Sigmoid colon (tissue), 7 donors: Measurements from ENCODE around the gene PLXNB2. TPM values are rescaled to one million over a fixed set of nuclear protein-coding genes. Genes with fewer than 3 reads are reported as not detected.
A peak's percentile ranks its signal among the peaks of the same experiment; 100 is the strongest.

ENCODE experiments used
- DNase-seq: peaks from one replicate; pipeline ENCODE4 v3.0.0-alpha.2; 2019
- H3K27ac ChIP-seq, 4 donors: fragments of 200-600 bp; sonication (generic); one replicate each; pipeline ENCODE4 v1.5.1; 2016 to 2019; ENCODE audit warnings: mild to moderate bottlenecking in 1 of 4
- H3K27me3 ChIP-seq, 3 donors: fragments of 200-600 bp; sonication (generic); one replicate each; pipeline ENCODE4 v1.5.1; 2019; ENCODE audit warnings: mild to moderate bottlenecking in 1 of 3
- H3K36me3 ChIP-seq, 4 donors: fragments of 200-600 bp; sonication (generic); one replicate each; pipeline ENCODE4 v1.5.1; 2016 to 2019
- H3K4me1 ChIP-seq, 4 donors: fragments of 200-600 bp; sonication (generic); one replicate each; pipeline ENCODE4 v1.5.1; 2017 to 2019
- H3K4me3 ChIP-seq, 4 donors: fragments of 200-600 bp; sonication (generic); one replicate each; pipeline ENCODE4 v1.5.1; 2017 to 2019; ENCODE audit warnings: mild to moderate bottlenecking in 2 of 4, moderate library complexity in 1 of 4
- H3K9me3 ChIP-seq, 4 donors: fragments of 200-600 bp in 3 of 4; sonication (generic) in 3 of 4; one replicate each; pipeline versions ENCODE4 v1.5.1 to v1.6.1; 2013 to 2019
- CTCF ChIP-seq, 4 experiments: fragments of 450-650 bp in 3 of 4; fragments of 200-600 bp in 1 of 4; IDR thresholded peaks; one replicate each; pipeline ENCODE4 v1.5.1; 2016 to 2019; ENCODE audit warnings: antibody characterized with exemption in 4 of 4, mild to moderate bottlenecking in 3 of 4, moderate library complexity in 2 of 4
- EP300 ChIP-seq, 4 donors: sonication (generic); formaldehyde crosslinking; IDR thresholded peaks; one replicate each; pipeline ENCODE4 v1.6.1; 2017; ENCODE audit warnings: antibody characterized with exemption in 4 of 4
- POLR2A ChIP-seq, 2 donors: fragments of 450-650 bp; IDR thresholded peaks; one replicate each; pipeline ENCODE4 v1.6.1; 2016; ENCODE audit warnings: antibody characterized with exemption in 2 of 2, mild to moderate bottlenecking in 2 of 2, moderate library complexity in 2 of 2
- POLR2AphosphoS5 ChIP-seq, 4 donors: sonication (generic); formaldehyde crosslinking; IDR thresholded peaks; one replicate each; pipeline ENCODE4 v1.6.1; 2017; ENCODE audit warnings: antibody characterized with exemption in 4 of 4
- WGBS, 2 donors: extraction: QIAGEN DNeasy Blood & Tissue Kit; methylation state at CpG; one replicate each; pipeline ENCODE4 v1.1.7; 2013; 5-methylcytosine and 5-hydroxymethylcytosine counted together
- intact Hi-C: fragments of 100-400 bp; cut with DNase I; formaldehyde crosslinking; loops from one replicate; pipeline ENCODE4 v1.15.1; 2023
- polyA plus RNA-seq, 3 donors: library from polyadenylated mRNA; stranded (reverse); fragments of 200-250 nt; gene quantifications; one replicate each; pipeline ENCODE4 v1.2.3, GENCODE V29; 2013
- total RNA-seq, 4 donors: library from RNA; depleted of rRNA; stranded (reverse); fragments of >200 nt; gene quantifications; one replicate each; pipeline ENCODE4 v1.1.0, GENCODE V29; 2016
- donor health status: healthy with polysubstance abuse.
- donor health status: Bipolar disorder and iron deficiency.
- donor health status: healthy.

The PLXNB2 gene
- total and polyA plus RNA-seq, 7 donors: 18.6 to 150 (median 67.5) TPM

DNA sequence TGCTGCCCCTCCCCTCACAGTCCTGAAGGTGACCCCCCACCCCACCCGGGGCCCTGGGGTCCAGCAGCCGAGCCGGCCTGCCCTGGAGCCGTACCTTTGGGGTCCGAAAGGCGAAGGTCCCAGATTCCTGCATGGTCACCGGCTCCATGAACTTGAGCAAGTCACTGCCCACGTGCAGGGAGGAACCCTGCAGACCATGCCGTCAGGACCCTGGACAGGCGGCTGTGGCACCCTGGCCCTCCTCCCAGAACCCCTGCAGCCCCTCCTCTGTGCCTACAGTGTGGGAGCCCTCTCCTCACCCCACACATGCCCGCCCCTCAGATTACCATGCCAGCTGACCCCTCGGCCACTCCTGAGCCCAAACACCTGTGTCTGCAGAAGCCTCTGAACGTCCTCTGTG is 23.0 kb downstream of the PLXNB2 start:
- H3K27me3 ChIP-seq: no peaks in the 10 kb centered on the region
- peaks cover 79 to 95% (median 89%) of the 10 kb centered on the region in 4 donors for H3K36me3 ChIP-seq
- H3K9me3 ChIP-seq: no peaks in the 10 kb centered on the region
- intact Hi-C loops: no loop called here
- peaks cover 0 to 15% (median 9%) of the 10 kb centered on the region in 4 donors for H3K4me1 ChIP-seq
- TF ChIP-seq CTCF (IDR thresholded peaks at IDR 0.05) (no peak), POLR2AphosphoS5 (IDR thresholded peaks at IDR 0.05) (no peak), EP300 (IDR thresholded peaks at IDR 0.05) (no peak), POLR2A (IDR thresholded peaks at IDR 0.05) (no peak)
- DNase-seq: no peak
- H3K4me3 ChIP-seq: no peak overlapping the region
- WGBS, 2 donors: 90 to 91% methylated on average over 13 of the region's 13 CpGs
- H3K27ac ChIP-seq: no peak overlapping the region

DNA sequence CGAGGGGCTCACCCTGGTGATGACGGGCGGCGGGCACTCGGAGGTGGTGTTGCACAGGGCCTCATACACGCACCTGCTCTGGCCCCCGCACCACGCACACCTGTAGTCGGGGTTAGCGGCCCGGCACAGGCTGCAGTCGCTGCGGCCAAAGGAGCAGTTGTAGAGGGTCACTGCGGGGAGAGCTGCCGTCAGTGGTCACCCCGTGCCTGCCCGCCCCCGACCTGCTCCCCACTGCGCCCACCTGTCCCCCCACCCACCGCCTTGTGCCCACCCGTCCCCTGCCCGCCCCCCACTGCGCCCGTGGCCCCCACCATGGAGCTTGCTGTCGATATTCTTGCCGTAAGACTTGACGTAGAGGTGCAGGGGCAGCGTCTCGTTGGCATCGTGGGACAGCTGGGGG is 23.6 kb downstream of the PLXNB2 start:
- H3K36me3 ChIP-seq: peaks cover 79 to 95% (median 88%) of the 10 kb centered on the region in 4 donors

GRCh38 chr22:50282361-50283155 is 24.9 kb downstream of the PLXNB2 start:
- no peak for DNase-seq
- intact Hi-C loops: no loop called here
- Histone ChIP-seq H3K27ac (peak overlapping the region; percentile 11 to 59 (median 27)), H3K9me3 (no peaks in the 10 kb centered on the region), H3K36me3 (peaks cover 80 to 95% (median 88%) of the 10 kb centered on the region in 4 donors), H3K4me1 (peaks cover 0 to 15% (median 9%) of the 10 kb centered on the region in 4 donors), H3K4me3 (no peak overlapping the region), H3K27me3 (no peaks in the 10 kb centered on the region)
- 79 to 80% methylated on average over 45 of the region's 45 CpGs for WGBS, 2 donors
- no peak for TF ChIP-seq CTCF (IDR thresholded peaks at IDR 0.05)
- TF ChIP-seq POLR2AphosphoS5 (IDR thresholded peaks at IDR 0.05): no peak
- no peak for TF ChIP-seq POLR2A (IDR thresholded peaks at IDR 0.05)
- TF ChIP-seq EP300 (IDR thresholded peaks at IDR 0.05): no peak

More for the DNA sequence above, 23.6 kb downstream of the PLXNB2 start:
- no peak overlapping the region for H3K27ac ChIP-seq
- H3K9me3 ChIP-seq: no peaks in the 10 kb centered on the region
- no peak for DNase-seq
- H3K4me1 ChIP-seq: peaks cover 0 to 15% (median 9%) of the 10 kb centered on the region in 4 donors
- no peak overlapping the region for H3K4me3 ChIP-seq
- intact Hi-C loops: no loop called here
- no peaks in the 10 kb centered on the region for H3K27me3 ChIP-seq
- TF ChIP-seq EP300 (IDR thresholded peaks at IDR 0.05): no peak
- WGBS, 2 donors: 95% methylated on average over 30 of the region's 30 CpGs

GRCh38 chr22:50281957-50282356 is 25.5 kb downstream of the PLXNB2 start:
- intact Hi-C loops: no loop called here
- DNase-seq: no peak
- 81 to 88% methylated on average over 25 of the region's 25 CpGs for WGBS, 2 donors
- Histone ChIP-seq H3K4me3 (no peak overlapping the region), H3K4me1 (peaks cover 0 to 15% (median 9%) of the 10 kb centered on the region in 4 donors), H3K9me3 (no peaks in the 10 kb centered on the region), H3K27ac (peak overlapping the region in 3 of 4 donors; percentile 11 to 59 (median 37)), H3K36me3 (peaks cover 76 to 95% (median 87%) of the 10 kb centered on the region in 4 donors), H3K27me3 (no peaks in the 10 kb centered on the region)
- TF ChIP-seq POLR2AphosphoS5 (IDR thresholded peaks at IDR 0.05): no peak
- TF ChIP-seq POLR2A (IDR thresholded peaks at IDR 0.05): no peak
- no peak for TF ChIP-seq EP300 (IDR thresholded peaks at IDR 0.05)

DNA sequence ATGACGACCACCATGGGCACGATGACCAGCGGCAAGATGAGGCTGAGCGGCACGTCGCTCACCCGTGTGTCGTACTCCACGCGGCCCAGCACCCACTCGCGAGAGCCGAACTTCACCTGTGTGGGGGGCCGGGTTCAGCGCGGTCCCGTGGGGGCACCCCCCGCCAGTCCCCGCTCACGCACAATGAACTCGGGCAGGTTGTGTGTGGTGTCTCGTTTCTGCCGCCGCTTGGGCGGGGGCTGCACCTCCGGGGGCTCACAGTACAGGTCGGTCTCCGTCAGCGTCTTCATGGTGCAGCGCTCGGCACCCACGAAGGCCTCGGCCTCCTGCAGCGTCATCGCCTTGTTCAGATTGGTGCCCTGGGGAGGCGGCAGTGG is 26.1 kb downstream of the PLXNB2 start:
- no peaks in the 10 kb centered on the region for H3K9me3 ChIP-seq
- TF ChIP-seq EP300 (IDR thresholded peaks at IDR 0.05) (no peak), POLR2AphosphoS5 (IDR thresholded peaks at IDR 0.05) (no peak), CTCF (IDR thresholded peaks at IDR 0.05) (no peak), POLR2A (IDR thresholded peaks at IDR 0.05) (no peak)
- intact Hi-C loops: no loop called here
- no peak overlapping the region for H3K27ac ChIP-seq
- no peak for DNase-seq
- 94 to 97% methylated on average over 36 of the region's 36 CpGs for WGBS, 2 donors
- H3K4me3 ChIP-seq: no peak overlapping the region
- peaks cover 0 to 20% (median 10%) of the 10 kb centered on the region in 4 donors for H3K4me1 ChIP-seq
- peaks cover 70 to 95% (median 84%) of the 10 kb centered on the region in 4 donors for H3K36me3 ChIP-seq
- no peaks in the 10 kb centered on the region for H3K27me3 ChIP-seq
